ENCODE measurements around the gene KIF25.

Gene KIF25

DNA sequence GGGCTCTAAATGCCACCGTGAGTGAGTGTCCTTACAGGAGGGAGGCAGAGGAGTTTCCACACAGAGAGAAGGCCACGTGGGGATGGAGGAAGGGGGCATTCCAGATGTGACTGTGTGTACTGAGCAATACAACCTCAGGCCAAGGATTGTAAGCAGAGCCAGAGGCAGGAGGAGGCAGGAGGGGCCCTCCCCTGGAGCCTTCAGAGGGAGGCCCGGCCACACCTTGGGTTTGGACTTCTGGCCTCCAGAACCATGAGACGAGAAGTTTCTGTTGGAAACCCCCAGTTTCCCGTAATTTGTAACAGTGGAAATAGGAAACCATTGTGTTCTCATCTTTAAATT, 9.3 kb upstream of the KIF25 start:
- TF ChIP-seq, protein P1, sequence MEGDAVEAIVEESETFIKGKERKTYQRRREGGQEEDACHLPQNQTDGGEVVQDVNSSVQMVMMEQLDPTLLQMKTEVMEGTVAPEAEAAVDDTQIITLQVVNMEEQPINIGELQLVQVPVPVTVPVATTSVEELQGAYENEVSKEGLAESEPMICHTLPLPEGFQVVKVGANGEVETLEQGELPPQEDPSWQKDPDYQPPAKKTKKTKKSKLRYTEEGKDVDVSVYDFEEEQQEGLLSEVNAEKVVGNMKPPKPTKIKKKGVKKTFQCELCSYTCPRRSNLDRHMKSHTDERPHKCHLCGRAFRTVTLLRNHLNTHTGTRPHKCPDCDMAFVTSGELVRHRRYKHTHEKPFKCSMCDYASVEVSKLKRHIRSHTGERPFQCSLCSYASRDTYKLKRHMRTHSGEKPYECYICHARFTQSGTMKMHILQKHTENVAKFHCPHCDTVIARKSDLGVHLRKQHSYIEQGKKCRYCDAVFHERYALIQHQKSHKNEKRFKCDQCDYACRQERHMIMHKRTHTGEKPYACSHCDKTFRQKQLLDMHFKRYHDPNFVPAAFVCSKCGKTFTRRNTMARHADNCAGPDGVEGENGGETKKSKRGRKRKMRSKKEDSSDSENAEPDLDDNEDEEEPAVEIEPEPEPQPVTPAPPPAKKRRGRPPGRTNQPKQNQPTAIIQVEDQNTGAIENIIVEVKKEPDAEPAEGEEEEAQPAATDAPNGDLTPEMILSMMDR (IDR thresholded peaks at IDR 0.05; ENCODE audit: low read depth, low read length), result no peak
- Histone ChIP-seq H3K27ac (no peak overlapping the region), H3K4me3 (ENCODE audit: low read depth, low read length) (no peak overlapping the region), H3K9me3 (ENCODE audit: severe bottlenecking) (no peaks in the 10 kb centered on the region), H3K36me3 (no peaks in the 10 kb centered on the region), H3K27me3 (ENCODE audit: insufficient read depth, low read depth, severe bottlenecking) (no peaks in the 10 kb centered on the region)
- DNase-seq, result no peak

GRCh38 chr6:167988945-167989841, 8.3 kb upstream of the KIF25 start:
- TF ChIP-seq, protein P1 (IDR thresholded peaks at IDR 0.05; ENCODE audit: low read depth, low read length), result no peak
- DNase-seq, result no peak
- no peak overlapping the region for H3K4me3 ChIP-seq (ENCODE audit: low read depth, low read length)

DNA sequence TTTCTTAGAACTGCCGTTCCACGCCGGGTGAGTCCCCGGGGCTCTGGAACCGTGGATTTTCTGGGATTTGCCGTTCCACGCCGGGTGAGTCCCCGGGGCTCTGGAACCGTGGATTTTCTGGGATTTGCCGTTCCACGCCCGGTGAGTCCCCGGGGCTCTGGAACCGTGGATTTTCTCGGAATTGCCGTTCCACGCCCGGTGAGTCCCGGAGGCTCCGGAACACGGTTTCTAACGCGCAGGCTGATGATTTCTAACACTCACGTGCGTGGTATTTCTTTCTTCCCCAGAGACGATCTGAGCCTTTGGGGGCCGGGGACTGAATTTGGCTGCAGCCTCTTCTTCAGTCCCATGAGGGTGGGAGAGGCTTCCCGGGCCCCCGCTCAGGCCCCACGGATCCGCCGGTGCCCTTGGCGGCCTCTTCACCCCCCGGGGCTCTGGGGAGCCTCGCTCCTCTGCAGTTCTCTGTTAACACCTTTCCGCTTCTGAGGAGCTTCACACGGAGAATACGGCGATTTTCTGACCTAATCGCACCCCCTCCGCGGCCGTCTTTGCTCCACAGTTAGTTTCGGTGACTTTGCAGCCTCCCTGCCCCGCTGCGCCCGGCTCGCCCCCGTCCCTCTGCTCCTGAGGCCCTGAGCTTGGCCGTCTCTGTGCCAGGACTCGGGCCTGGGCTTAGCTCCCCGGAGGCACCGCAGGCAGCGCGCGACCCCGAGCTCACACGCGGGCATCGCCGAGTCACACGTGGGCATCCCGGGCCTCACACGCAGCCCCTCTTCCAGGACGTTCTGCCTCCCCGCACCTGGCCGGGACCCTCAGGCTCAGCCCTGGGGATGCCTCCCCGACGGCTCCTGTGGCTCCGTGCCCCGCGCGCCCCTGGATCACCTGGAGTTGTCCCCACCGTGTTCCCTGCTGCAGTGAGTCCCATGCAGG, 7.2 kb upstream of the KIF25 start:
- Histone ChIP-seq H3K36me3 (no peaks in the 10 kb centered on the region), H3K4me3 (ENCODE audit: low read depth, low read length) (no peak overlapping the region), H3K27me3 (ENCODE audit: insufficient read depth, low read depth, severe bottlenecking) (no peaks in the 10 kb centered on the region), H3K9me3 (ENCODE audit: severe bottlenecking) (no peaks in the 10 kb centered on the region), H3K27ac (no peak overlapping the region)
- TF ChIP-seq, protein P1 (IDR thresholded peaks at IDR 0.05; ENCODE audit: low read depth, low read length), result no peak
- DNase-seq, result no peak

More at GRCh38 chr6:167988945-167989841, 8.3 kb upstream of the KIF25 start:
- Histone ChIP-seq H3K27me3 (ENCODE audit: insufficient read depth, low read depth, severe bottlenecking) (no peaks in the 10 kb centered on the region), H3K27ac (no peak overlapping the region), H3K36me3 (no peaks in the 10 kb centered on the region), H3K9me3 (ENCODE audit: severe bottlenecking) (no peaks in the 10 kb centered on the region)

GRCh38 chr6:167993169-167993568, 4.3 kb upstream of the KIF25 start:
- Histone ChIP-seq H3K9me3 (ENCODE audit: severe bottlenecking) (no peaks in the 10 kb centered on the region), H3K27me3 (ENCODE audit: insufficient read depth, low read depth, severe bottlenecking) (no peaks in the 10 kb centered on the region), H3K4me3 (ENCODE audit: low read depth, low read length) (no peak overlapping the region), H3K36me3 (no peaks in the 10 kb centered on the region), H3K27ac (no peak overlapping the region)
- TF ChIP-seq, protein P1 (IDR thresholded peaks at IDR 0.05; ENCODE audit: low read depth, low read length), result no peak
- no peak for DNase-seq

GRCh38 chr6:167993831-167994230, 3.6 kb upstream of the KIF25 start:
- DNase-seq, result no peak
- H3K36me3 ChIP-seq, result no peaks in the 10 kb centered on the region
- TF ChIP-seq, protein P1 (IDR thresholded peaks at IDR 0.05; ENCODE audit: low read depth, low read length), result no peak
- no peaks in the 10 kb centered on the region for H3K27me3 ChIP-seq (ENCODE audit: insufficient read depth, low read depth, severe bottlenecking)
- H3K27ac ChIP-seq, result no peak overlapping the region
- H3K4me3 ChIP-seq (ENCODE audit: low read depth, low read length), result no peak overlapping the region
- no peaks in the 10 kb centered on the region for H3K9me3 ChIP-seq (ENCODE audit: severe bottlenecking)

All from WERI-Rb-1 (cell line).